GM08714 (cell line): ENCODE results near the gene BNC2.
"Not testable (repeated sequence)": the region's sequence is repeated elsewhere in the genome, so short reads cannot be mapped to it uniquely, and the experiment has no call there.

Source experiments
- H3K4me3 ChIP-seq: fragments of 200-500 bp; sonication (Bioruptor generic); 2 replicates; pipeline ENCODE4 v1.5.1; 2014; ENCODE audit warnings: mild to moderate bottlenecking, low read length, inconsistent platforms
- ZNF274 ChIP-seq: IDR thresholded peaks from 2 replicates; pipeline ENCODE4 v1.6.1; 2012; ENCODE audit warnings: mild to moderate bottlenecking, low read depth, low read length

BNC2 gene

DNA sequence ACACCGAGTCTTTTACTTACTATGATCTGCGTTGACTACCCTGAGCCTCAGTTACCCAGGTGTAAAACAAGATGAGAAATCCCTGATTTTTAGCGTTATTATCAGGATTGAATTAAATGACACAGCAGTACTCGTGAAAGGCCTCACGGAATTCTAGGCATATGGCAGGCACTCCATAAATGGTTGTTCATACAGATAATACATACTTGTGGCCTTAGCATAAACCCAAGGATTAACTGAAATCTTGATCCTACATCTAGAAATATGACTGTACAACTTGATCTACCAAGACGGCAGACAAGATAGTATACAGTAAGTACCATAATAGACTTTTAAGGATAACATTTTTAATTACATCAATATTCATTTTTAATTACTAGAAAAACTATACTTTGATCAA lies 409.8 kb downstream of the BNC2 start:
- no peak overlapping the region for H3K4me3 ChIP-seq
- no peak for TF ChIP-seq ZNF274

DNA sequence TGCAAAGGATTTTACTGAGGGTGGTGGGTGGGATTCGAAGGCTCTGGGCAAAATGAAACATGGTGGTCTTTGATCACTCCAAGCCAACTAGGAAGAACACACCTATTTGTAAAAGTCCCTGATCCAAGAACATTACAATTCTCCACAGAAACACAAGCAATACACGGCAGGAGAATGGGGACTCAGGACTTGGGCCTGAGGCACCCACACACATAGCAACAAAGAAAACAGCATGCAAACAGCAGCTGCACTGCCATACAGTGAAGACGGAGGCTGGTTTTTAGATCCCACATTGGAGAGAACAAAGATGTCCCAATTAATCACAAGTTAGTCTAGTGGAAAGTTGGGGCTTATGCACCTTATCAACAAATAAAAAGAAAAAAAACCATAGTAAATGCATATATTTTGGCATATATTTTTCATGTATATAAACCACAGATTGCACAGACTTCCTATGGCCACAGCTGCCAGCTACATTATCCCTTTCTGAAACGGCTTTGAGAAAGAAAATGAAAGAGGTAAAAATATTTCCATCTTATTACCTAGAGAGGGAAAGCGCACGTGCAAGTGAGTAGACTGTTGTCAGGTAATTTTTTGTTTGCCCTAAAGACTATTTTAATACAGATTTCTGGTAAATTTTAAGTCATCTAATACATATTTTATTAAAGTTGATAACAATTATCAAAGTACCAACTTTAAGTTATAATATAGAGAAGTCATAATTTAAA lies 410.9 kb downstream of the BNC2 start:
- TF ChIP-seq ZNF274: no peak
- H3K4me3 ChIP-seq: no peak overlapping the region

DNA sequence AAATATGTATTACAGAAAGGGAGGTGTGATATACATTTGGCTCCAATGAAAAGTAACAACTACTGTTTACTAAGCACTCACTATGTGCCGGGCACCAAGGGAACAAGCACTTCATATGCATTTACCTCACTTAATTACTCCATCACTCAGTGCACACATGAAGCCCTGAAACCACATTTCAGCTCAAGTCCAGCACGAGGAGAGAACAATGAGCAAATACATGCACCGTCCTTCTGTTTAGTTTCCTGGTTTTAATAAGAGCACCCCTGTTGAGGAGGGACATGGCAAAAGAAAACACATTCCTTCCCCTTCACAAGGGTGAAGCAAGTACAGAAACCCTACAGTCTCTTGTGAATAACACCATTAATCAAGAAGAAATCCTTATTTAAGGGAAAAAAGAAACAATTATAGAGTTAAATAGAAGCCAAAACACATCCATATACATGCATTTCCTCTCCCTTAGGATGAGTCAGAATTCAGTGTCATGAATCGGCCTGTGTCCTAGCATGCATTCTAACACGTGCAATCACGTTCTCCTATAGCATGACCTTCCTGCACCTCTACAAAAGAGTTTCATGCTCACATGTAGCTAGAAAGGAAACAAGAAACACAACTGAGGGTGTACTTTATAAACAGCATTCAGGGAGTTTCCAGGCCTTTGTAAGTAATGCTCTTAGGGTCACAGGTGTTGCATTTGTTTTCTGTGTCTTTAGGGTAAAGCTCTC lies 411.6 kb downstream of the BNC2 start:
- no peak for TF ChIP-seq ZNF274
- no peak overlapping the region for H3K4me3 ChIP-seq

DNA sequence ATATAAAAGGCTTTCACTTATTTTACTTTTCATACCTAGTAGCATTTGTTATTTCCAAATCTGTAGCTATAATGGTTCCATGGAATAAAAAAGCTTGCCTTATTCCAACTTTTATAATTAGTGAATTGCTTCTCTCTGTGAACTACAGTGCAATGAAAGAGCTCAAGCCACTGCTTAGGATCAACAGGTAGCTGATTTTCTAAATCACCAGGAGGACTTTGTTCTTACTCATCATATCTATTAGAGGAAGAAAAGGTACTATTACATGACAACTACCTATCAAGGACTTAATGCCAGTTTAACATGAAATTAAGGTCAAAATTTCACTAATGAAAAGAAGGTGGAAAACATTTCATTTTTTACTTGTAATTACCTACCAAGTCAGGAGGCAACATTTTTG lies 414.6 kb downstream of the BNC2 start:
- no peak overlapping the region for H3K4me3 ChIP-seq
- no peak for TF ChIP-seq ZNF274

DNA sequence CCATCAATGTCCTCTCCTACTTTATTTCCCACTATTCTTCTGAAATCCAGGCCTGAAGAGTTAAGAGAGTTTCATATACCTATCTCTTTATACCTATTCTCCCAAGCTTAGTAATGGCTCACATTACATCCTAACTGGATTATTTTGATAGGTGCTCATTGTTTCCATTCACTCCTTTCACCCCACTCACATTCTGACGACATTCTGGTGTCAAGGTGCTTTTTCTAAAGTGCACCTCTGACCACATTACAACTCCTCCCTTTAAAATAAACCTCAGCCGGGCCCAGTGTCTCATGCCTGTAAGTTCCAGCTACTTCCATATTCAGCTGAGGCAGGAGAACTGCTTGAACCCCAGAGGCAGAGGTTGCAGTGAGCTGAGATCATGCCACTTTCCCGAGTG lies 417.1 kb downstream of the BNC2 start:
- no peak for TF ChIP-seq ZNF274
- no peak overlapping the region for H3K4me3 ChIP-seq

DNA sequence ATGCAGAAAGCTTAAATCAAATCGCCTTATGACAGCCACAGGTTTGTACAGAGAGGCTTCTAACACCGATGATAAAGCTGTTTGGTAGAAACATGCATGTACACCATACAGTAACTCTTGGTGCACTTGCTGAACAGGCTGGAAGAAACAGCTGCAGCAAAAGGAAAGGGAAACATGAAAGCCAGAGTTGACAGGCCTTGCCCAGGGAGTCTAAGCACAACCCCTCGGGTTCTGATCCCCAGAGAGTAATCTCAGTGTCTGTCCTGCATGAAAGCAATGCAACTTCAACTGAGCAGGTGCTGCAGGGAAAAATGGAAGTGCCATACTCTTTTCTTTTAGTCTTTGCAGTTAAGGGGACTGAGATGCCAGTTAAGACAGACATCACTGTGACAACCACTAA lies 419.9 kb downstream of the BNC2 start:
- no peak overlapping the region for H3K4me3 ChIP-seq
- TF ChIP-seq ZNF274: no peak

DNA sequence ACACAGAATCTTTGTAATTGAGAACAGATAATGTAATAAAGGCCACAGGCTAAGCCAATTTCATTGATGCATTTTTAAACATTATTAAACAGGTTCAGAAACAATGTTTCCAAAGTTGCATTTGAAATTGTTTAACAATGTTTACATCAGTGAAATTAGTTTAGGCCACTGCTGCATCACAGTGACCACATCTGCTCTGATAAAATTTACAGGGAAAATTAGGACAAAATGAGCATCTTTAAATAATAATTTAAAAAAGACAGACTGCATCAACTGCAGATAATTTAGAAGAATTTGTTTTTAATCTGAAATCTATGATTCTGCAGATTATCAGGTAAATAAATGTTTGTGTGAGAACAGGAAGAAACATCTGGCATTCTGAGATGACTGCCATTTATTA lies 420.4 kb downstream of the BNC2 start:
- no peak for TF ChIP-seq ZNF274
- H3K4me3 ChIP-seq: no peak overlapping the region

DNA sequence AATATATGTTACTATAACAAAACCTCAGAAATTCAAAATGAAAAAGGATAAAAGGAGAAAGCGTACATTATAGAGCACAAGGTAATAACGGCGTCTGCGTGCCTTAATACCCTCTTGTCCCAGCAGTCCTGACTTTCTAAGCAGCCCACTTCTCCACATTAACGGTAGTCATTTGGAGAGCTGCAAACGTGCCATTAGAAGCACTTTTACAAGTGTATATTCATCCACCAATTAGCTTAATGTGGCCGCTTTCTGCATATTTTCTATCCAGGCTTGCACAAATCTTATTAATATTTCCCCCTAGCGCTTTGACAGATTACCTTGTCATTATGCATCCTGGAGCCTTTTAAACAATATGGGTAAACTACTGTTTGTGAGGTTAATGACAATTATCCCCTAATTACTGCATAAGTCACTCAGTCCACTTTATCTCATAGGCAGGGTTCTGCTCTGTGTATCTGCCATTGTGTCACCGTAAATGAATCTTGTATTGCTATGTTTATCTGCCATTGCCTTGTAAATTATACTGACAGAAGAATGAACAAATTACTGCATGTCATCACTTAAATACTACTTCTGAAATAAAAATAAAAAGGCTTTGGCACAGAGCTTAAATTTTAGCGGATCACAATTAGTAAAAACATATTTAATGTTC lies 421.3 kb downstream of the BNC2 start:
- TF ChIP-seq ZNF274: no peak
- H3K4me3 ChIP-seq: no peak overlapping the region

DNA sequence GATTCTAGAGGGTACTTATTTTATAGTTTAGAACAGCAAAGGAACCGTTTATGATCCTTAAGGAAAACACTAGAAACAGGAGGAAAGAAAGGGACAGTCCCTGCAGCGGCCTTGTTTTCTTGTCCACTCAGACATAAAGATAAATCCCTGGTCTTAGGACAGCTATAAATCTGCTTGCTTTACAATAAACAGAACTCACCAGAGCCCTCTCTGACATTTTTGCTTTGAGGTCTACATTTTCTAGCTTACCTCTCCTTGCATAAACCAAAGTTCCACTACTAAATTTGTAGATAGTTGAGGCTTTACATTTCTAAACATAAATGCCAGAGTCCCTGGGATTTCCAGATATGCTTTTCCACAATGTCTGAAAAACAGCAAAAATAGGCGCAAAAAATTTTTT lies 422.5 kb downstream of the BNC2 start:
- no peak overlapping the region for H3K4me3 ChIP-seq
- TF ChIP-seq ZNF274: no peak

DNA sequence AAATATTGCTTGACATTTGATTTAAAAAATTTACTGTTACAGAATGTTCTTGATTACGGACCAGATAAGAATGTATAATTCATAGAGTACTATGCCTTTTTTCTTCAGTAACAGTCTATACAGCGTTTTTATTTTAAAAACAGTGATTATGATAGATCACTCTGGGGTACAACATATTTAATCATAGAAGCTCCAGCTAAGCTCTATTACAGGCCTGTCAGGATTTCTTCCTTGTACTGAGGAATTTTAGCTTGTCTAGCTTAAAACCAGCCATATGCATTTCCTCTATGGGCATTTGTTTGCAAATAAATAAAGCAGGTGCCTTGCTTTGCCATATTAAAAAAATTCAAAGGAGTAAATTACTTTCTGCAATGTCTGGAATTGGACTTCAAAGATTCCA lies 423.8 kb downstream of the BNC2 start:
- no peak for TF ChIP-seq ZNF274
- H3K4me3 ChIP-seq: no peak overlapping the region

DNA sequence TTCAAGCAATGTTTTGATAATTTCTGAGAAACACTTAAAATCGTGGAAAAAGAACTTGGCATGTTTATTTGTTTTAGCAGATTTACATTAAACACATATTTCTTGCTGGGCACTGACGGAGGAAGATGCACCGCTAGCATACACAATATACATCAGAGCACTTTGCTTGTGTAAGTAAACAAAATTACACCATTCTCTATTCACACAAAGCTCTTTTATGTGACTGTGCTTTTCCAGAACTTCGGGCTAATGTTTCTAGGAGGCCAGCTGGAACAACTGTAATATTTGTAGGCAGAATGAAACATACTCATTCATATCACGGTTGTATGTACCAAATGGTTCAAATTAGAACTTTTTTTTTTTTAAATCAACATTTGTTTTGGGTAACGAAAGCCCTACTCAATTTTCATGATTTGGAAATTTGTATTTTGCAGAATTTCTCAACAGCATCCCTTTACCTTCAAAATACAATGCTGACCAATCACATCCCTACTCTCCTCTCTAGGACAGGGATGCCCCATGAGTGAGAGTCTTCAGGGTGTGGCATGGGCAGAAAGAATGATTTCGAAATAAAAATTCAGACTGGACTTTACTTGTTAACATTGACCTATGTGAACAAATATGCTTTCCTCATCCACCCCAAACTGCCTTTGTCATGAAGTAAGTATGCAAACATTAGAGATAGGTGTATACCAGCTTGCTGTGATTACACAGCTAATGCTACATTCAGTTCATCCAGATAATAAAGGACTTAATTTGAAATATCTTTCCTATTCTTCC lies 425.1 kb downstream of the BNC2 start:
- TF ChIP-seq ZNF274: no peak
- no peak overlapping the region for H3K4me3 ChIP-seq

DNA sequence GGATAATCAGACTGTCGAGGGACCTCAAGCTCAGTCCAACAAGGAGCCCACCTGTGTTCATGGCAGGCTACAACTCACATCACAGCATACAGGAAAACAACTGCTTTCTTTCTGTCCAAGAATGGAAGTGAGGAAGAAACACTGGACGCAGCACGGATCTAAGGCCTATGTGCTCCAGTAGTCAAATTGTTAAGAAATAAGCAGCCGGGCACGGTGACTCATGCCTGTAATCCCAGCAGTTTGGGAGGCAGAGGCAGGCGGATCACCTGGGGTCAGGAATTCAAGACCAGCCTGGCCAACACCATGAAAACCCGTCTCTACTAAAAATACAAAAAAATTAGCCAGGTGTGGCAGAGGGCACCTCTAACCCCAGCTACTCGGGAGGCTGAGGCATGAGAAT lies 427.8 kb downstream of the BNC2 start:
- no peak overlapping the region for H3K4me3 ChIP-seq

DNA sequence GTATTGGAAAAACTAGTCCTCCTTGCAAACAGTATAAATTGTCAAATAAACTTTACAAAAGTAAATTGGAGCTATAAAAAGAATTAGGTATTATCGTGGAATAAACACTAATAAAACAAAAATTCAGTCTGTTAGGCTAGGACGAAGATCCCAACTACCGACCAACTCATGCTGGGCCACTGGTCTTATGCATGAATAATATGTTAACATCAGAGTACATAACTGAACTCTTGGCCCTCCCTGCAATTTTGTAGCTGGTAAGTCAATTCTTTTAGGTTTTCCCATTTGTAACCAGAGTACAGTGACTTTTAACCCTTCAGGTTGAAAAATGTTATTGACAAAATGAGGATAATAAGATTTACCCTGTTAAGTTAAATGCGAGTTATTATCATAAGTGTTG lies 428.7 kb downstream of the BNC2 start:
- TF ChIP-seq ZNF274: no peak
- no peak overlapping the region for H3K4me3 ChIP-seq

More for the DNA sequence above, 427.8 kb downstream of the BNC2 start:
- TF ChIP-seq ZNF274: no peak

DNA sequence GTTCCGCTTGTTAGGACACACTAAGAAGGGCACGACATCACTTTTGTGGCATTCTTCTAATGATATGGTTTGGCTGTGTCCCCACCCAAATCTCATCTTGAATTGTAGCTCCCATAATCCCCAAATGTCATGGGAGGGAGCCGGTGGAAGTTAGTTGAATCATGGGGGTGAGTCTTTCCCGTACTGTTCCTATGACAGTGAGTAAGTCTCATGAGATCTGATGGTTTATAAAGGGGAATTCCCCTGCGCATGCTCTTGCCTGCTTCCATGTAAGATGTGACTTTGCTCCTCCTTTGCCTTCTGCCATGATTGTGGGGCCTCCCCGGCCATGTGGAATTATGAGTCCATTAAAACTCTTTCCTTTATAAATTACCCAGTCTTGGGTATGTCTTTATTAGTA lies 431.6 kb downstream of the BNC2 start:
- not testable (repeated sequence) for H3K4me3 ChIP-seq
